ENCODE data around the gene OR8B3. TPM values are rescaled to one million over a fixed set of nuclear protein-coding genes. Genes with fewer than 3 reads are reported as not detected.

OR8B3 gene
- total and polyA plus RNA-seq, 8 donors, result not detected

DNA sequence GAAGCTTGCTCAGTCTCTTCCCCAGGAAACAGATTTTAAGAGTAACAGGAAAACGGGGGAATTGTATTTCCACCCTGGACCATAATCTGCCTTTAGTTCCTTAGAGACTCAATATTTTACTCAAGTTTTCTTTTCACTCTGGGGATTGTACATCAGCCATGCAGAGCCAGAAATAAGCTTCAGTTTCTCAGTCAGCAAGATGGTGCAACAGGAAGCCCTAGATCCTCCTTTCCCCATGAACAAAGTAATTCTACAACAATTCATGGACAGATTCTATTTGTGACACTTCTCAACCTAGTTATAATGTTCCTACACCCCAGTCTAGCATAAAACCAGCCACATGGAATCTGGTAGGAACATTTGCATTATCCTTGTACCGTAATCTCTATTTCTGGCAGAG lies 39.3 kb downstream of the OR8B3 start:
- Histone ChIP-seq H3K36me3 (no peaks in the 10 kb centered on the region), H3K9me3 (no peaks in the 10 kb centered on the region), H3K4me1 (no peaks in the 10 kb centered on the region), H3K27ac (no peak overlapping the region), H3K4me3 (no peak overlapping the region), H3K27me3 (no peaks in the 10 kb centered on the region)
- TF ChIP-seq, protein P1, sequence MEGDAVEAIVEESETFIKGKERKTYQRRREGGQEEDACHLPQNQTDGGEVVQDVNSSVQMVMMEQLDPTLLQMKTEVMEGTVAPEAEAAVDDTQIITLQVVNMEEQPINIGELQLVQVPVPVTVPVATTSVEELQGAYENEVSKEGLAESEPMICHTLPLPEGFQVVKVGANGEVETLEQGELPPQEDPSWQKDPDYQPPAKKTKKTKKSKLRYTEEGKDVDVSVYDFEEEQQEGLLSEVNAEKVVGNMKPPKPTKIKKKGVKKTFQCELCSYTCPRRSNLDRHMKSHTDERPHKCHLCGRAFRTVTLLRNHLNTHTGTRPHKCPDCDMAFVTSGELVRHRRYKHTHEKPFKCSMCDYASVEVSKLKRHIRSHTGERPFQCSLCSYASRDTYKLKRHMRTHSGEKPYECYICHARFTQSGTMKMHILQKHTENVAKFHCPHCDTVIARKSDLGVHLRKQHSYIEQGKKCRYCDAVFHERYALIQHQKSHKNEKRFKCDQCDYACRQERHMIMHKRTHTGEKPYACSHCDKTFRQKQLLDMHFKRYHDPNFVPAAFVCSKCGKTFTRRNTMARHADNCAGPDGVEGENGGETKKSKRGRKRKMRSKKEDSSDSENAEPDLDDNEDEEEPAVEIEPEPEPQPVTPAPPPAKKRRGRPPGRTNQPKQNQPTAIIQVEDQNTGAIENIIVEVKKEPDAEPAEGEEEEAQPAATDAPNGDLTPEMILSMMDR (IDR thresholded peaks at IDR 0.05), result no peak
- TF ChIP-seq POLR2A (IDR thresholded peaks at IDR 0.05) (no peak), EP300 (IDR thresholded peaks at IDR 0.05) (no peak)
- DNase-seq, result no peak
- WGBS, 5 donors, result 34 to 52% (median 37%) methylated on average over 2 of the region's 2 CpGs
- intact Hi-C loops (cut with DNase I; ENCODE audit: low total_unique reads), result no loop called here

DNA sequence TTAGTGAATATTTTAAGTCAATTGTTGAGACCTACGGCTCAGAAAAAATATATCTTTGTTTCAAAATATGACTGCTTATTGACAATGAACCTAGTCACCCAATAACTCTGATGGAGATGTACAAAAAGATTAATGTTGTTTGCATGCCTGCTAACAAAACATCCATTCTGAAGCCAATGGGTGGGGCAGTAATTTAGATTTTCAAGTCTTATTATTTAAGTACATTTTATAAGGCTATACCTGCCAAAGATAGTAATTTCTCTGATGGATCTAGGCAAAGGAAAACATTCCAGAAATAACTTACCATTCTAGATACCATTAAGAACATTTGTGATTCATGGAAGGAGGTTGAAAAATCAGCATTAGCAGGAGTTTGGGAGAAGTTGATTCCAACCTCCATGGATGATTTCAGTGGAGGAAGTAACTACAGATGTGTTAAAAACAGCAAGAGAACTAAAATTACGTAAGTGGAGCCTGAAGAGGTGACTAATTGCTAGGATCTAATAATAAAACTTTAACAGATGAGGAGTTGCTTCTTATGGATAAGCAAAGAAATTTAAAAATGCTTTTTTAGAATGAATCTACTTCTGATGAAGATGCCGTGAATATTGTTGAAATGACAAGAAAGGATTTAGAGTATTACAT lies 52.4 kb downstream of the OR8B3 start:
- no peaks in the 10 kb centered on the region for H3K27me3 ChIP-seq
- TF ChIP-seq EP300 (IDR thresholded peaks at IDR 0.05) (no peak), POLR2AphosphoS5 (IDR thresholded peaks at IDR 0.05) (no peak), POLR2A (IDR thresholded peaks at IDR 0.05) (no peak)
- TF ChIP-seq, protein P1 (IDR thresholded peaks at IDR 0.05), result no peak
- peaks cover 0 to 20% (median 14%) of the 10 kb centered on the region in 4 donors for H3K9me3 ChIP-seq
- no peak overlapping the region for H3K27ac ChIP-seq
- H3K4me3 ChIP-seq, result no peak overlapping the region
- intact Hi-C loops (cut with DNase I; ENCODE audit: low total_unique reads), result no loop called here
- WGBS, 5 donors, result 28 to 68% (median 58%) methylated on average over 3 of the region's 3 CpGs
- no peak for DNase-seq
- no peaks in the 10 kb centered on the region for H3K36me3 ChIP-seq
- H3K4me1 ChIP-seq, result no peaks in the 10 kb centered on the region

Other genes with a start within 250 kb of the OR8B3 start
- not detected for gene OR10D3, start 215.7 kb downstream of the OR8B3 start, total RNA-seq
- gene OR10D3, start 215.7 kb downstream of the OR8B3 start, polyA plus RNA-seq, result not detected
- not detected for gene OR8G1, start 157.9 kb downstream of the OR8B3 start, total RNA-seq
- gene OR8G1, start 157.9 kb downstream of the OR8B3 start, polyA plus RNA-seq, result not detected
- gene OR8G5, start 142.6 kb downstream of the OR8B3 start, total RNA-seq, result not detected
- gene OR8G5, start 142.6 kb downstream of the OR8B3 start, polyA plus RNA-seq, result not detected
- not detected for gene OR8D1, start 85.1 kb downstream of the OR8B3 start, total RNA-seq
- gene OR8D1, start 85.1 kb downstream of the OR8B3 start, polyA plus RNA-seq, result not detected
- gene OR8D2, start 78.8 kb downstream of the OR8B3 start, total RNA-seq, result not detected
- gene OR8D2, start 78.8 kb downstream of the OR8B3 start, polyA plus RNA-seq, result not detected
- gene OR8B2, start 14.5 kb downstream of the OR8B3 start, total RNA-seq, result not detected
- gene OR8B2, start 14.5 kb downstream of the OR8B3 start, polyA plus RNA-seq, result not detected
- gene OR8B4, start 25.8 kb upstream of the OR8B3 start, total RNA-seq, result not detected
- not detected for gene OR8B4, start 25.8 kb upstream of the OR8B3 start, polyA plus RNA-seq
- gene OR8B8, start 46.7 kb upstream of the OR8B3 start, total RNA-seq, result not detected
- not detected for gene OR8B8, start 46.7 kb upstream of the OR8B3 start, polyA plus RNA-seq
- gene OR8B12, start 144.6 kb upstream of the OR8B3 start, total RNA-seq, result not detected
- gene OR8B12, start 144.6 kb upstream of the OR8B3 start, polyA plus RNA-seq, result not detected
- gene OR8A1, start 171.0 kb upstream of the OR8B3 start, total RNA-seq, result not detected
- not detected for gene OR8A1, start 171.0 kb upstream of the OR8B3 start, polyA plus RNA-seq
- not detected for gene PANX3, start 212.4 kb upstream of the OR8B3 start, total RNA-seq
- not detected for gene PANX3, start 212.4 kb upstream of the OR8B3 start, polyA plus RNA-seq
- gene TBRG1, start 223.8 kb upstream of the OR8B3 start, total RNA-seq, result 100 to 1,000 TPM in 2 of 5 donors, 10 to 100 TPM in 3; 16.9 to 130 (median 68.5) TPM
- gene TBRG1, start 223.8 kb upstream of the OR8B3 start, polyA plus RNA-seq, result 10 to 100 TPM; 21.9 to 30.2 (median 22.3) TPM

Data from stomach (tissue), 9 donors.